A549 (cell line): ENCODE measurements around the gene ARPC5L. TPM values are rescaled to one million over a fixed set of nuclear protein-coding genes. Genes with fewer than 3 reads are reported as not detected.
A peak's percentile ranks its signal among the peaks of the same experiment; 100 is the strongest.

Experiments used
- ATAC-seq, 2 experiments: fragments of 200-7000 bp in 1 of 2; fragments of >200 bp in 1 of 2; cut with Nextera tagmentation in 1 of 2; cut with Tn5 transposase in 1 of 2; 3 replicates each; pipeline versions ENCODE4 v1.8.0 to v1.9.1; 2018 to 2020; ENCODE audit warnings: mild to moderate bottlenecking in 1 of 2, moderate library complexity in 1 of 2
- CTCF ChIA-PET: fragments of 300-600 bp; sonication (Branson Sonifier 250); formaldehyde crosslinking; extraction: SDS; loops from one replicate; lab custom pipeline; 2021; ENCODE audit warnings: antibody characterized with exemption, inconsistent platforms; lab: Yijun Ruan, JAX
- POLR2A ChIA-PET: fragments of 350-600 bp; formaldehyde crosslinking; extraction: SDS; loops from one replicate; lab custom pipeline; 2021; ENCODE audit warnings: antibody characterized with exemption, inconsistent platforms; lab: Yijun Ruan, JAX
- DNase-seq, 2 experiments: peaks; one replicate each; pipeline versions ENCODE4 v3.0.0 to v3.0.0-alpha.2; 2011 to 2016; ENCODE audit warnings: low read depth in 1 of 2, low spot score in 1 of 2
- FAIRE-seq: peaks from 2 replicates; lab custom pipeline; 2011; peaks lifted over from hg19 to GRCh38; lab: Jason Lieb, UNC
- H3K27ac ChIP-seq, 2 experiments: fragments of >200 bp; sonication (Bioruptor Twin); formaldehyde crosslinking; 3 replicates each; pipeline ENCODE4 v1.5.1; 2016 to 2017
- H3K4me1 ChIP-seq: fragments of >200 bp; sonication (Bioruptor Twin); formaldehyde crosslinking; 3 replicates; pipeline ENCODE4 v1.6.1; 2016
- H3K4me2 ChIP-seq: fragments of >200 bp; sonication (Bioruptor Twin); formaldehyde crosslinking; 3 replicates; pipeline ENCODE4 v1.6.1; 2016
- H3K4me3 ChIP-seq: fragments of >200 bp; sonication (Bioruptor Twin); formaldehyde crosslinking; 3 replicates; pipeline ENCODE4 v1.5.1; 2016
- H3K9me3 ChIP-seq: fragments of >200 bp; sonication (Bioruptor Twin); formaldehyde crosslinking; 3 replicates; pipeline ENCODE4 v1.6.1; 2016
- BCL3 ChIP-seq: fragments of >200 bp; sonication (Bioruptor Twin); formaldehyde crosslinking; IDR thresholded peaks from 3 replicates; pipeline ENCODE4 v1.6.1; 2016
- BHLHE40 ChIP-seq: IDR thresholded peaks from 2 replicates; pipeline ENCODE4 v1.6.1; 2012; ENCODE audit warnings: low read depth, low read length, inconsistent platforms
- CHD2 ChIP-seq: fragments of 150-350 bp; IDR thresholded peaks from 2 replicates; pipeline ENCODE4 v1.6.1; 2014; ENCODE audit warnings: low read length; ENCODE audit not compliant: partially characterized antibody
- EHMT2 ChIP-seq: fragments of 200-600 bp; sonication (generic); IDR thresholded peaks from 2 replicates; pipeline ENCODE4 v1.6.1; 2016; ENCODE audit warnings: antibody characterized with exemption, low read depth, mild to moderate bottlenecking, moderate library complexity
- ESRRA ChIP-seq: fragments of 150-350 bp; IDR thresholded peaks from 2 replicates; pipeline ENCODE4 v1.6.1; 2014; ENCODE audit warnings: mild to moderate bottlenecking, low read length, borderline replicate concordance
- FOSL2 ChIP-seq, 2 experiments: fragments of 450-650 bp in 1 of 2; fragments of >200 bp in 1 of 2; sonication (Bioruptor Twin) in 1 of 2; formaldehyde crosslinking; IDR thresholded peaks; 2 replicates each; pipeline versions ENCODE4 v1.5.0 to v1.6.1; 2016 to 2020; ENCODE audit warnings: mild to moderate bottlenecking in 1 of 2, moderate library complexity in 1 of 2
- HES2 ChIP-seq: fragments of >200 bp; sonication (Bioruptor Twin); formaldehyde crosslinking; IDR thresholded peaks from 2 replicates; pipeline ENCODE4 v1.6.1; 2016
- HMGXB4 ChIP-seq: fragments of 250-450 bp; sonication (Bioruptor Pico); IDR thresholded peaks from 2 replicates; pipeline ENCODE4 v1.5.0; 2021; ENCODE audit warnings: mild to moderate bottlenecking, moderate library complexity, borderline replicate concordance
- JUN ChIP-seq, 2 experiments: fragments of >200 bp; sonication (Bioruptor Twin); formaldehyde crosslinking; IDR thresholded peaks; 2 replicates in 1 of 2; 3 replicates in 1 of 2; pipeline ENCODE4 v1.6.1; 2016 to 2017
- JUNB ChIP-seq: fragments of >200 bp; sonication (Bioruptor Twin); formaldehyde crosslinking; IDR thresholded peaks from 2 replicates; pipeline ENCODE4 v1.6.1; 2016
- KDM5A ChIP-seq: fragments of 200-600 bp; sonication (generic); IDR thresholded peaks from 2 replicates; pipeline ENCODE4 v1.6.1; 2016; ENCODE audit warnings: antibody characterized with exemption, mild to moderate bottlenecking
- MAX ChIP-seq: IDR thresholded peaks from 2 replicates; pipeline ENCODE4 v1.6.1; 2012
- MYC ChIP-seq: IDR thresholded peaks from 2 replicates; pipeline ENCODE4 v1.6.1; 2012; ENCODE audit warnings: mild to moderate bottlenecking, inconsistent platforms, low read length, improper control_type of control experiment, borderline replicate concordance
- NPAS2 ChIP-seq: fragments of 250-450 bp; sonication (Bioruptor Pico); IDR thresholded peaks from 2 replicates; pipeline ENCODE4 v1.8.0; 2022; ENCODE audit warnings: mild to moderate bottlenecking, moderate library complexity, borderline replicate concordance
- NR3C1 ChIP-seq: fragments of >200 bp; sonication (Bioruptor Twin); formaldehyde crosslinking; IDR thresholded peaks from 3 replicates; pipeline ENCODE4 v1.6.1; 2017
- POLR2A ChIP-seq: IDR thresholded peaks from 2 replicates; pipeline ENCODE4 v1.6.1; 2012; ENCODE audit warnings: mild to moderate bottlenecking, low read length
- POLR2AphosphoS2 ChIP-seq: conservative IDR thresholded peaks from 2 replicates; pipeline ENCODE4 v1.6.1; 2012; ENCODE audit warnings: low read length, improper control_type of control experiment, inconsistent platforms
- RAD21 ChIP-seq, 2 experiments: fragments of >200 bp in 1 of 2; sonication (Bioruptor Twin) in 1 of 2; formaldehyde crosslinking in 1 of 2; IDR thresholded peaks in 1 of 2; conservative IDR thresholded peaks in 1 of 2; 2 replicates in 1 of 2; 3 replicates in 1 of 2; pipeline ENCODE4 v1.6.1; 2012 to 2018; ENCODE audit warnings: inconsistent platforms in 1 of 2
- RARB ChIP-seq: fragments of 250-450 bp; sonication (Bioruptor Pico); IDR thresholded peaks from 2 replicates; pipeline ENCODE4 v1.8.0; 2021; ENCODE audit warnings: mild to moderate bottlenecking, moderate library complexity
- TFCP2L1 ChIP-seq: fragments of 250-450 bp; sonication (Bioruptor Pico); IDR thresholded peaks from 2 replicates; pipeline ENCODE4 v1.5.0; 2021; ENCODE audit warnings: mild to moderate bottlenecking
- TP53 ChIP-seq: fragments of 250-450 bp; sonication (Bioruptor Pico); IDR thresholded peaks from 2 replicates; pipeline ENCODE4 v1.5.0; 2021; ENCODE audit warnings: mild to moderate bottlenecking, moderate library complexity
- ZFP36 ChIP-seq: fragments of 450-650 bp; IDR thresholded peaks from 2 replicates; pipeline ENCODE4 v1.6.1; 2014; ENCODE audit warnings: borderline replicate concordance; ENCODE audit not compliant: partially characterized antibody
- WGBS: methylation state at CpG from one replicate; pipeline ENCODE4 v1.1.6; 2017; ENCODE audit errors: missing lambda C conversion rate; 5-methylcytosine and 5-hydroxymethylcytosine counted together
- polyA plus RNA-seq, 4 experiments: library from polyadenylated mRNA; depleted of rRNA in 3 of 4; stranded (reverse); fragments of >200 nt; fragmentation: RNase III in 1 of 4; extraction: RNeasy Plus Mini Kit Qiagen cat#74134 plus additional on column Dnase treatment in 1 of 4; gene quantifications; 2 replicates in 3 of 4; 3 replicates in 1 of 4; pipeline ENCODE4 v1.2.3, GENCODE V29; 2011 to 2017

ARPC5L gene
- polyA plus RNA-seq, 2 of the 4 experiments (the other 2 are of a cell fraction), result 59.4 to 62.8 TPM

GRCh38 chr9:124873664-124874063 lies 11.7 kb downstream of the ARPC5L start:
- Histone ChIP-seq H3K27ac (no peak overlapping the region), H3K9me3 (no peaks in the 10 kb centered on the region), H3K4me2 (no peak overlapping the region), H3K4me3 (no peak overlapping the region), H3K4me1 (peaks cover 31% of the 10 kb centered on the region; the same call in 2 of the 3 replicates)
- ATAC-seq, result no peak
- TF ChIP-seq RAD21 (conservative IDR thresholded peaks at IDR 0.05 in 1 of 2, IDR thresholded peaks at IDR 0.05 in 1 of 2), result no peak
- no peak for TF ChIP-seq EHMT2
- no peak for TF ChIP-seq HMGXB4 (CRISPR knock-in tag)
- TF ChIP-seq FOSL2 (IDR thresholded peaks at IDR 0.05), result no peak
- TF ChIP-seq FOSL2 (CRISPR knock-in tag; IDR thresholded peaks at IDR 0.05), result no peak
- TF ChIP-seq CHD2, result no peak
- no peak for TF ChIP-seq JUN (IDR thresholded peaks at IDR 0.05)
- DNase-seq, result no peak
- no peak for FAIRE-seq
- ChIA-PET POLR2A (no interaction called here), CTCF (interaction anchor here (2.8 to 4.4 kb wide), 2 partner anchors 8 to 21 kb away, joined by 8 to 17 read pairs; partner anchors contain the start of gene WDR38)
- WGBS, result 78% methylated on average over 11 of the region's 14 CpGs

- Histone ChIP-seq H3K4me2 (no peak overlapping the region), H3K4me3 (no peak overlapping the region), H3K27ac (no peak overlapping the region), H3K4me1 (peaks cover 27% of the 10 kb centered on the region; the same call in 2 of the 3 replicates), H3K9me3 (no peaks in the 10 kb centered on the region)
- TF ChIP-seq JUNB, result no peak
- TF ChIP-seq ESRRA, result no peak
- TF ChIP-seq NPAS2 (CRISPR knock-in tag), result no peak
- TF ChIP-seq RARB (CRISPR knock-in tag), result no peak
- no peak for TF ChIP-seq POLR2A
- no peak for TF ChIP-seq TFCP2L1 (CRISPR knock-in tag)
- no peak for TF ChIP-seq NR3C1
- TF ChIP-seq MAX, result no peak
- TF ChIP-seq BCL3, result no peak
- TF ChIP-seq HES2, result no peak
- no peak for TF ChIP-seq MYC
- TF ChIP-seq BHLHE40, result no peak
- no peak for TF ChIP-seq POLR2AphosphoS2
- ATAC-seq (no peak), FAIRE-seq (no peak), DNase-seq (no peak)
- ChIA-PET POLR2A (no interaction called here), CTCF (interaction anchor here (1.6 to 4.4 kb wide), 2 partner anchors 23 to 99 kb away, joined by 4 to 17 read pairs; partner anchors contain the start of genes OLFML2A and WDR38)
- 95% methylated on average over 6 of the region's 6 CpGs for WGBS
Measured at GRCh38 chr9:124875501-124875900, 13.6 kb downstream of the ARPC5L start.

GRCh38 chr9:124877021-124877782 lies 15.3 kb downstream of the ARPC5L start:
- ChIA-PET POLR2A (interaction anchor here (1.5 kb wide), 1 partner anchor 15 kb away, joined by 4 read pairs; no protein-coding TSS in a partner anchor), CTCF (interaction anchor here (1.7 kb wide), 1 partner anchor 24 kb away, joined by 5 read pairs; the partner anchor contains the start of gene WDR38)
- ATAC-seq, result no peak
- no peak overlapping the region for H3K27ac ChIP-seq
- no peaks in the 10 kb centered on the region for H3K9me3 ChIP-seq
- H3K4me3 ChIP-seq, result no peak overlapping the region
- H3K4me2 ChIP-seq, result no peak overlapping the region
- FAIRE-seq, result no peak
- 86% methylated on average over 14 of the region's 14 CpGs for WGBS
- peaks cover 10% of the 10 kb centered on the region; the same call in 1 of the 3 replicates for H3K4me1 ChIP-seq
- no peak for DNase-seq
- no peak for TF ChIP-seq TP53 (CRISPR knock-in tag)
- 0 out of 5 replicates have a peak, but pooled peaks of 1 of the 2 experiments have one; percentile 13 for TF ChIP-seq JUN (IDR thresholded peaks at IDR 0.05)
- TF ChIP-seq KDM5A, result no peak
- no peak for TF ChIP-seq ZFP36
